ENCODE data around the gene CLDN18. TPM values are rescaled to one million over a fixed set of nuclear protein-coding genes. Genes with fewer than 3 reads are reported as not detected.

CLDN18 gene
- total and polyA plus RNA-seq, 9 of the 15 experiments (the other 6 are each of a cell fraction or from before 2014, with no cell fraction given) = 0.11 TPM; not detected in 8

DNA sequence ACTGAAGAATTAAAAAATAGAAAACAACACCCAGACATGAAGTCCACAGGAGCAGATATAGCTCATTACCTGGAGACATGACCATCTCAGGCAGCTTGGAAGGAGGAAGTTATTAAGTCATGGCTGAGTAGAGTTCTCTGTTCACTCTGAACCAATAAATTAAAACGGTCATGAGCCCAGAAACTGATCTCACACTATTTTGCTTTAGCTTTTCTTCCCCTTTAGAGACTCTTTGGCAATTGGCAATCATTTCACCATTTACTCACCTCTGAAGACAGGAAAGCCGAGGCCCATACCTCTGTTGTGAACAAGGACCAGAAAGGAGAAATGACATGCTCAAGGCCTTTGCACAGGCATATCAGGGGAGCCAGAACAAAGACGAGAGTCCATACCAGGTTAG lies 26.6 kb downstream of the CLDN18 start (continued):
- TF ChIP-seq, protein P1, sequence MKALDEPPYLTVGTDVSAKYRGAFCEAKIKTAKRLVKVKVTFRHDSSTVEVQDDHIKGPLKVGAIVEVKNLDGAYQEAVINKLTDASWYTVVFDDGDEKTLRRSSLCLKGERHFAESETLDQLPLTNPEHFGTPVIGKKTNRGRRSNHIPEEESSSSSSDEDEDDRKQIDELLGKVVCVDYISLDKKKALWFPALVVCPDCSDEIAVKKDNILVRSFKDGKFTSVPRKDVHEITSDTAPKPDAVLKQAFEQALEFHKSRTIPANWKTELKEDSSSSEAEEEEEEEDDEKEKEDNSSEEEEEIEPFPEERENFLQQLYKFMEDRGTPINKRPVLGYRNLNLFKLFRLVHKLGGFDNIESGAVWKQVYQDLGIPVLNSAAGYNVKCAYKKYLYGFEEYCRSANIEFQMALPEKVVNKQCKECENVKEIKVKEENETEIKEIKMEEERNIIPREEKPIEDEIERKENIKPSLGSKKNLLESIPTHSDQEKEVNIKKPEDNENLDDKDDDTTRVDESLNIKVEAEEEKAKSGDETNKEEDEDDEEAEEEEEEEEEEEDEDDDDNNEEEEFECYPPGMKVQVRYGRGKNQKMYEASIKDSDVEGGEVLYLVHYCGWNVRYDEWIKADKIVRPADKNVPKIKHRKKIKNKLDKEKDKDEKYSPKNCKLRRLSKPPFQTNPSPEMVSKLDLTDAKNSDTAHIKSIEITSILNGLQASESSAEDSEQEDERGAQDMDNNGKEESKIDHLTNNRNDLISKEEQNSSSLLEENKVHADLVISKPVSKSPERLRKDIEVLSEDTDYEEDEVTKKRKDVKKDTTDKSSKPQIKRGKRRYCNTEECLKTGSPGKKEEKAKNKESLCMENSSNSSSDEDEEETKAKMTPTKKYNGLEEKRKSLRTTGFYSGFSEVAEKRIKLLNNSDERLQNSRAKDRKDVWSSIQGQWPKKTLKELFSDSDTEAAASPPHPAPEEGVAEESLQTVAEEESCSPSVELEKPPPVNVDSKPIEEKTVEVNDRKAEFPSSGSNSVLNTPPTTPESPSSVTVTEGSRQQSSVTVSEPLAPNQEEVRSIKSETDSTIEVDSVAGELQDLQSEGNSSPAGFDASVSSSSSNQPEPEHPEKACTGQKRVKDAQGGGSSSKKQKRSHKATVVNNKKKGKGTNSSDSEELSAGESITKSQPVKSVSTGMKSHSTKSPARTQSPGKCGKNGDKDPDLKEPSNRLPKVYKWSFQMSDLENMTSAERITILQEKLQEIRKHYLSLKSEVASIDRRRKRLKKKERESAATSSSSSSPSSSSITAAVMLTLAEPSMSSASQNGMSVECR (CRISPR knock-in tag; IDR thresholded peaks at IDR 0.05) = no peak
- TF ChIP-seq, protein P2, sequence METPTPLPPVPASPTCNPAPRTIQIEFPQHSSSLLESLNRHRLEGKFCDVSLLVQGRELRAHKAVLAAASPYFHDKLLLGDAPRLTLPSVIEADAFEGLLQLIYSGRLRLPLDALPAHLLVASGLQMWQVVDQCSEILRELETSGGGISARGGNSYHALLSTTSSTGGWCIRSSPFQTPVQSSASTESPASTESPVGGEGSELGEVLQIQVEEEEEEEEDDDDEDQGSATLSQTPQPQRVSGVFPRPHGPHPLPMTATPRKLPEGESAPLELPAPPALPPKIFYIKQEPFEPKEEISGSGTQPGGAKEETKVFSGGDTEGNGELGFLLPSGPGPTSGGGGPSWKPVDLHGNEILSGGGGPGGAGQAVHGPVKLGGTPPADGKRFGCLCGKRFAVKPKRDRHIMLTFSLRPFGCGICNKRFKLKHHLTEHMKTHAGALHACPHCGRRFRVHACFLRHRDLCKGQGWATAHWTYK (CRISPR knock-in tag; IDR thresholded peaks at IDR 0.05) = no peak
- TF ChIP-seq, protein P3, sequence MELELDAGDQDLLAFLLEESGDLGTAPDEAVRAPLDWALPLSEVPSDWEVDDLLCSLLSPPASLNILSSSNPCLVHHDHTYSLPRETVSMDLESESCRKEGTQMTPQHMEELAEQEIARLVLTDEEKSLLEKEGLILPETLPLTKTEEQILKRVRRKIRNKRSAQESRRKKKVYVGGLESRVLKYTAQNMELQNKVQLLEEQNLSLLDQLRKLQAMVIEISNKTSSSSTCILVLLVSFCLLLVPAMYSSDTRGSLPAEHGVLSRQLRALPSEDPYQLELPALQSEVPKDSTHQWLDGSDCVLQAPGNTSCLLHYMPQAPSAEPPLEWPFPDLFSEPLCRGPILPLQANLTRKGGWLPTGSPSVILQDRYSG (tag; conservative IDR thresholded peaks at IDR 0.05; ENCODE audit: low read depth) = no peak
- no peak for TF ChIP-seq DDX20 (tag; IDR thresholded peaks at IDR 0.05; ENCODE audit: low read depth)
